C4-2B (cell line): Measurements from ENCODE around the gene USP9Y.

Experiments used
- CTCF ChIP-seq: fragments of 450-650 bp; conservative IDR thresholded peaks from 2 replicates; pipeline ENCODE4 v1.5.1; 2017; ENCODE audit warnings: mild to moderate bottlenecking
- ZFX ChIP-seq: fragments of 450-650 bp; IDR thresholded peaks from 2 replicates; pipeline ENCODE4 v1.6.1; 2017

GRCh38 chrY:12867960-12868359 is 166.9 kb downstream of the USP9Y start:
- TF ChIP-seq CTCF (no peak), ZFX (no peak)
